Measurements from ENCODE around the gene CHD6. TPM values are rescaled to one million over a fixed set of nuclear protein-coding genes. Genes with fewer than 3 reads are reported as not detected.

CHD6 gene
- total RNA-seq, 4 donors from 2014 or later = 24.7 to 89.7 (median 36.6) TPM

- WGBS = 61% methylated on average over 8 of the region's 9 CpGs
- Histone ChIP-seq H3K36me3 (peaks cover 46% of the 10 kb centered on the region), H3K9me3 (no peaks in the 10 kb centered on the region), H3K27ac (peak overlapping the region; percentile 2), H3K27me3 (peaks cover 3% of the 10 kb centered on the region), H3K4me3 (no peak overlapping the region), H3K4me1 (no peaks in the 10 kb centered on the region)
- TF ChIP-seq EP300 (IDR thresholded peaks at IDR 0.05) = no peak
- TF ChIP-seq POLR2A (IDR thresholded peaks at IDR 0.05) = no peak
- no peak for TF ChIP-seq POLR2AphosphoS5 (IDR thresholded peaks at IDR 0.05)
- no peak for TF ChIP-seq CTCF (IDR thresholded peaks at IDR 0.05)
- DNase-seq (ENCODE audit: low spot score in 2 of 2) = no peak
Measured at GRCh38 chr20:41359541-41360011, 258.6 kb downstream of the CHD6 start.

GRCh38 chr20:41358717-41359116 is 259.5 kb downstream of the CHD6 start:
- no peaks in the 10 kb centered on the region for H3K27me3 ChIP-seq
- no peak overlapping the region for H3K4me3 ChIP-seq
- H3K4me1 ChIP-seq = no peaks in the 10 kb centered on the region
- no peaks in the 10 kb centered on the region for H3K9me3 ChIP-seq
- H3K27ac ChIP-seq = no peak overlapping the region
- 86% methylated on average over 4 of the region's 7 CpGs for WGBS
- peaks cover 54% of the 10 kb centered on the region for H3K36me3 ChIP-seq
- DNase-seq (ENCODE audit: low spot score in 2 of 2) = no peak
- TF ChIP-seq POLR2A (IDR thresholded peaks at IDR 0.05) (no peak), EP300 (IDR thresholded peaks at IDR 0.05) (no peak), CTCF (IDR thresholded peaks at IDR 0.05) (no peak), POLR2AphosphoS5 (IDR thresholded peaks at IDR 0.05) (no peak)

- no peaks in the 10 kb centered on the region for H3K27me3 ChIP-seq
- no peak for DNase-seq (ENCODE audit: low spot score in 2 of 2)
- H3K4me1 ChIP-seq = no peaks in the 10 kb centered on the region
- WGBS = 89% methylated on average over 9 of the region's 9 CpGs
- no peak overlapping the region for H3K27ac ChIP-seq
- no peak overlapping the region for H3K4me3 ChIP-seq
- no peaks in the 10 kb centered on the region for H3K9me3 ChIP-seq
- no peak for TF ChIP-seq EP300 (IDR thresholded peaks at IDR 0.05)
- TF ChIP-seq CTCF (IDR thresholded peaks at IDR 0.05) = no peak
- no peak for TF ChIP-seq POLR2AphosphoS5 (IDR thresholded peaks at IDR 0.05)
- TF ChIP-seq POLR2A (IDR thresholded peaks at IDR 0.05) = no peak
- H3K36me3 ChIP-seq = peaks cover 57% of the 10 kb centered on the region
Measured at GRCh38 chr20:41358230-41358629, 259.9 kb downstream of the CHD6 start.

- no peak overlapping the region for H3K4me3 ChIP-seq
- H3K36me3 ChIP-seq = peaks cover 62% of the 10 kb centered on the region
- no peak for DNase-seq (ENCODE audit: low spot score in 2 of 2)
- no peaks in the 10 kb centered on the region for H3K27me3 ChIP-seq
- WGBS = no CpG with 5 or more reads among the region's 11 CpGs
- H3K9me3 ChIP-seq = no peaks in the 10 kb centered on the region
- no peak overlapping the region for H3K27ac ChIP-seq
- TF ChIP-seq POLR2A (IDR thresholded peaks at IDR 0.05) (no peak), EP300 (IDR thresholded peaks at IDR 0.05) (no peak), POLR2AphosphoS5 (IDR thresholded peaks at IDR 0.05) (no peak), CTCF (IDR thresholded peaks at IDR 0.05) (no peak)
- no peaks in the 10 kb centered on the region for H3K4me1 ChIP-seq
Measured at GRCh38 chr20:41357424-41358163, 260.6 kb downstream of the CHD6 start.

GRCh38 chr20:41356951-41357350 is 261.2 kb downstream of the CHD6 start:
- Histone ChIP-seq H3K9me3 (no peaks in the 10 kb centered on the region), H3K4me3 (no peak overlapping the region), H3K27ac (no peak overlapping the region), H3K27me3 (no peaks in the 10 kb centered on the region), H3K4me1 (no peaks in the 10 kb centered on the region), H3K36me3 (peaks cover 67% of the 10 kb centered on the region)
- TF ChIP-seq EP300 (IDR thresholded peaks at IDR 0.05) = no peak
- no peak for TF ChIP-seq CTCF (IDR thresholded peaks at IDR 0.05)
- TF ChIP-seq POLR2A (IDR thresholded peaks at IDR 0.05) = no peak
- TF ChIP-seq POLR2AphosphoS5 (IDR thresholded peaks at IDR 0.05) = no peak
- 87% methylated on average over 7 of the region's 13 CpGs for WGBS
- DNase-seq (ENCODE audit: low spot score in 2 of 2) = no peak
